Stimulated activated naive CD8-positive, alpha-beta T cell treated with anti-CD3 and anti-CD28 coated beads, Interleukin-15, Interleukin-2, amounts not matched to agents 100 ng/mL and 50 ng/mL, for 24 hours (primary cell): ENCODE measurements around the gene SLC66A3.

Experiments used
- H3K27ac Mint-ChIP-seq: one replicate; pipeline ENCODE4 v1.8.0; 2021; ENCODE audit warnings: mild to moderate bottlenecking, mixed read lengths
- H3K27me3 Mint-ChIP-seq: one replicate; pipeline ENCODE4 v1.8.0; 2021; ENCODE audit warnings: mixed read lengths
- H3K36me3 Mint-ChIP-seq: one replicate; pipeline ENCODE4 v1.8.0; 2021; ENCODE audit warnings: low read depth, mixed read lengths
- H3K4me1 Mint-ChIP-seq: one replicate; pipeline ENCODE4 v1.8.0; 2021; ENCODE audit warnings: low read depth, mixed read lengths
- H3K4me3 Mint-ChIP-seq: one replicate; pipeline ENCODE4 v1.8.0; 2021; ENCODE audit warnings: mild to moderate bottlenecking, mixed read lengths
- H3K9me3 Mint-ChIP-seq: one replicate; pipeline ENCODE4 v1.8.0; 2021; ENCODE audit warnings: mixed read lengths

SLC66A3 gene

DNA sequence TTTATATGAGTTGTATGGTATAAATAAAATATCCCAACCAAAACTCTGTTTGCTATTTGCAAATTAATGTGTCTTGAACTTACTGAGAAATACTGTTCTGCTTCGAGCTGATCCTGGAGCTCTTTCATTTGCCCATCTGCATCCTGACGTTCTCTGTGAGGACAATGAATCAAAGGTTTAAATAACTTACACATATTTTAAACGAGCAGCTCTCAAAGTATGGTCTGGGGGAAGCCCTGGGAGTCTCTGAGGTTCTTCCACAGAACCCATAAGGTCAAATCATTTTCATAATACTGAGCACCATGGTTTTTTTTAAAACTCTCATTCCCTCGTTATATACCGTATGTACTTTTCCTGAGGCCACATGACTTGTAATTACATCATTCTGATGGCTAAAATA lies 46.7 kb downstream of the SLC66A3 start:
- H3K27me3 Mint-ChIP-seq: no peaks in the 10 kb centered on the region
- H3K27ac Mint-ChIP-seq: no peak overlapping the region
- no peak overlapping the region for H3K4me3 Mint-ChIP-seq
- peaks cover 17% of the 10 kb centered on the region for H3K4me1 Mint-ChIP-seq
- H3K36me3 Mint-ChIP-seq: peaks cover 39% of the 10 kb centered on the region
- no peaks in the 10 kb centered on the region for H3K9me3 Mint-ChIP-seq

GRCh38 chr2:11203480-11203879 lies 48.2 kb downstream of the SLC66A3 start:
- Mint-ChIP-seq H3K27me3 (no peaks in the 10 kb centered on the region), H3K4me3 (no peak overlapping the region), H3K27ac (peak overlapping the region; percentile 41), H3K36me3 (peaks cover 42% of the 10 kb centered on the region), H3K9me3 (no peaks in the 10 kb centered on the region), H3K4me1 (peaks cover 17% of the 10 kb centered on the region)

- H3K27me3 Mint-ChIP-seq: no peaks in the 10 kb centered on the region
- no peaks in the 10 kb centered on the region for H3K9me3 Mint-ChIP-seq
- no peak overlapping the region for H3K27ac Mint-ChIP-seq
- no peak overlapping the region for H3K4me3 Mint-ChIP-seq
- H3K36me3 Mint-ChIP-seq: peaks cover 30% of the 10 kb centered on the region
- H3K4me1 Mint-ChIP-seq: peaks cover 16% of the 10 kb centered on the region
Measured at GRCh38 chr2:11208083-11208482, 52.8 kb downstream of the SLC66A3 start.

DNA sequence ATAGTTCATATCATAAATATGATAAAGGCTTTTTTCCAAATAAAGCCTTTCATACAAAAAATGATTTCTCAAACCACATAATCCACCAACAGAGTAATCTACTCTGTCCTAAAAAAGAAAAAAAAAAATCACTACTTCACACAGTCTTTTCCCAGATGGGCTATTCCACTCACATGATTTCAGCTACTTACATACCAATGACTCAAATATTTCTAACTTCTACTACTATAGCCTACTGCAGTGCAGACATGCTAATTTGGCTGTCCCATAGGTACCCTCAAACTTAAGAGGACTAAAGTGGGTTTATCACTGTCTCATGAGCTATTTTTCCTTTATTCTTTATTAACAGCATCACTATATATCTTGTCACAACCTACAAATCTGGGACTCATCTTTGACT lies 57.4 kb downstream of the SLC66A3 start:
- no peak overlapping the region for H3K4me3 Mint-ChIP-seq
- no peaks in the 10 kb centered on the region for H3K9me3 Mint-ChIP-seq
- H3K27me3 Mint-ChIP-seq: no peaks in the 10 kb centered on the region
- H3K27ac Mint-ChIP-seq: no peak overlapping the region
- peaks cover 36% of the 10 kb centered on the region for H3K36me3 Mint-ChIP-seq
- no peaks in the 10 kb centered on the region for H3K4me1 Mint-ChIP-seq

GRCh38 chr2:11213090-11213638 lies 57.9 kb downstream of the SLC66A3 start:
- H3K27ac Mint-ChIP-seq: no peak overlapping the region

DNA sequence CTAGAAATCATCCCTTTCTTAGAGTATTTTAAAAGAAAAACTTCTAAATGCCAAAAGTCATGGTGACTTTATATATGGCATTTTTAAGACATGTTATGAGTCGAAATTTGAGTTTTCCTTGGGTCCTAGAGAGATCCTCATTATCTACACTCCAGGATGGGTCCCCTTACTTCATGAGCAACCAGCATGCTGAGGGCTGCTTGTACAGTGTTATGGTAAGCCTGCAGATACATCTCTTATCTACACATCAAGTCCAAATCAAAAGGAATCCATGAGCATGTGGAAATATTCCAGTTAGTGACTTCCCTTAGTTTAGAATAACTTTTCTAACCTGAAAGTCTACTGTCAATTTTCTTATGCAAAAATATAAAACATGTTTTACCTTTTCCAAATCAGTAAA lies 58.7 kb downstream of the SLC66A3 start:
- no peaks in the 10 kb centered on the region for H3K27me3 Mint-ChIP-seq
- H3K9me3 Mint-ChIP-seq: no peaks in the 10 kb centered on the region
- H3K36me3 Mint-ChIP-seq: peaks cover 42% of the 10 kb centered on the region
- H3K4me1 Mint-ChIP-seq: no peaks in the 10 kb centered on the region
- H3K4me3 Mint-ChIP-seq: no peak overlapping the region
- no peak overlapping the region for H3K27ac Mint-ChIP-seq

More at GRCh38 chr2:11213090-11213638, 57.9 kb downstream of the SLC66A3 start:
- Mint-ChIP-seq H3K4me3 (no peak overlapping the region), H3K4me1 (no peaks in the 10 kb centered on the region), H3K27me3 (no peaks in the 10 kb centered on the region), H3K9me3 (no peaks in the 10 kb centered on the region), H3K36me3 (peaks cover 38% of the 10 kb centered on the region)

- H3K4me3 Mint-ChIP-seq: no peak overlapping the region
Measured at GRCh38 chr2:11214770-11215169, 59.5 kb downstream of the SLC66A3 start.

GRCh38 chr2:11215407-11215806 lies 60.1 kb downstream of the SLC66A3 start:
- no peaks in the 10 kb centered on the region for H3K27me3 Mint-ChIP-seq
- H3K9me3 Mint-ChIP-seq: no peaks in the 10 kb centered on the region
- no peak overlapping the region for H3K27ac Mint-ChIP-seq
- peaks cover 50% of the 10 kb centered on the region for H3K36me3 Mint-ChIP-seq
- no peak overlapping the region for H3K4me3 Mint-ChIP-seq
- H3K4me1 Mint-ChIP-seq: no peaks in the 10 kb centered on the region

More at GRCh38 chr2:11214770-11215169, 59.5 kb downstream of the SLC66A3 start:
- Mint-ChIP-seq H3K4me1 (no peaks in the 10 kb centered on the region), H3K36me3 (peaks cover 47% of the 10 kb centered on the region), H3K27me3 (no peaks in the 10 kb centered on the region), H3K27ac (no peak overlapping the region), H3K9me3 (no peaks in the 10 kb centered on the region)

DNA sequence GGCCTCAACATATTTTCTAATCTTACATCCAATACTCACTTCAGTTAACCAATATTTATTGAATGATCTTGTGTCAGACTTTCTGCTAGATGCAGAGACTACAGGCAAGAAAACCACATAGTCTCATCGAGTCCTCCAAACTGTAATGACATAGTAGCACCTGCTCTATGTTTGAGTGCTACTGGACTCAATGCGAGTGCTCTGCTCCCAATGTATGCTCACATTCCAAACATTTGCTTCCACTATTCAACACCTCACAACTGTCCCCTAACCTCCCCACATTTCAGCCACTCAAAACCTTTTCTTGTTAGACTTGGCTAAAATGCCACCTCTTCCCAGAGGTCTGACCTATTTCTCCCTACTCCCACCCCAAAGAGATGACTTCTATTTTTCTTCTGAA lies 65.2 kb downstream of the SLC66A3 start:
- Mint-ChIP-seq H3K27me3 (no peaks in the 10 kb centered on the region), H3K4me1 (no peaks in the 10 kb centered on the region), H3K36me3 (peaks cover 38% of the 10 kb centered on the region), H3K27ac (no peak overlapping the region), H3K9me3 (no peaks in the 10 kb centered on the region), H3K4me3 (no peak overlapping the region)

DNA sequence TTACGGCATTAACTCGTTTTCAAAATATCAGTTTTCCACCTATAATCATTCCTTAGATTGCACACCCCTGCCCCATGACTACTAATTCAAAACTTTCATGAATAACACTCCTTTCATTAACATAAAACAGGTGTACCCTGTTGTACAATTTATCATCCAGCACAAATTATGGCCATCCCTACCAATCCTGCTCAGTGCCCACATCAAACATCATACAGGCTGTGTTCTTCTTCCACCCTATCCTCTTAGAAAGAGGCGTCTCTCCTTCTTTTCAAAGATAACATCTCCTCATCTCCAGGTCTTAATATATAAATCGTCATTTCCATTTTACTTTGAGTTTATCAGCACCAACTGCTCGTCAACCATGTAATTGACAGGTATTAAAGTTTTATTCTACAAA lies 67.6 kb downstream of the SLC66A3 start:
- no peak overlapping the region for H3K27ac Mint-ChIP-seq
- peaks cover 37% of the 10 kb centered on the region for H3K36me3 Mint-ChIP-seq
- H3K9me3 Mint-ChIP-seq: no peaks in the 10 kb centered on the region
- no peak overlapping the region for H3K4me3 Mint-ChIP-seq
- no peaks in the 10 kb centered on the region for H3K27me3 Mint-ChIP-seq
- H3K4me1 Mint-ChIP-seq: no peaks in the 10 kb centered on the region

GRCh38 chr2:11224887-11225286 lies 69.6 kb downstream of the SLC66A3 start:
- Mint-ChIP-seq H3K27me3 (no peaks in the 10 kb centered on the region), H3K4me3 (no peak overlapping the region), H3K27ac (no peak overlapping the region), H3K9me3 (no peaks in the 10 kb centered on the region), H3K4me1 (no peaks in the 10 kb centered on the region), H3K36me3 (peaks cover 27% of the 10 kb centered on the region)

DNA sequence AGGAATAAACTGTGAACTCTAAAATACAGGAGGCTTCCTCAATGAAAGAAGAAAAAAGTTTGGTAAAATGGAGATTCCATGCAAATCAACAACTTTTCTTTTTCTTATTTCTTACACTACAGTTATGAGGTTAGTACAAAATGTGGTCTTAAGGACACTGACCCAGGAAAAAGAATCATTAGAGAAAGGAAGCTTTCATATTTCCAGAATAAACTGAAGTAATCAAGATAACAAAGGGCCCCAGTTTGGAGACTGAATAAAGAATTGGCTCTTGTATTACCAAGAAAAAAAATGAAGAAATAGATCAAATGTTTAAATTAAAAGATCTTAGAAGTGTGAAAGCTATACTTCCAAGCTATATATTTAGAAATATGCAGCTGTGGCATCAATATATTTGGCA lies 72.3 kb downstream of the SLC66A3 start:
- Mint-ChIP-seq H3K4me3 (no peak overlapping the region), H3K36me3 (peaks cover 20% of the 10 kb centered on the region), H3K4me1 (no peaks in the 10 kb centered on the region), H3K9me3 (no peaks in the 10 kb centered on the region), H3K27me3 (no peaks in the 10 kb centered on the region), H3K27ac (no peak overlapping the region)
